HG03575 (cell line): ENCODE results near the gene HNRNPDL.
"Not testable (repeated sequence)": the region's sequence is repeated elsewhere in the genome, so short reads cannot be mapped to it uniquely, and the experiment has no call there.

Experiments used
- ATAC-seq: cut with Tn5 transposase; IDR thresholded peaks from one replicate; pipeline ENCODE4 v1.9.1; 2021; ENCODE audit not compliant: unreplicated experiment, insufficient number of reproducible peaks, low FRiP score; ENCODE audit errors: extremely low read depth

The HNRNPDL gene

GRCh38 chr4:82401600-82401999 is 28.7 kb downstream of the HNRNPDL start:
- no peak for ATAC-seq

DNA sequence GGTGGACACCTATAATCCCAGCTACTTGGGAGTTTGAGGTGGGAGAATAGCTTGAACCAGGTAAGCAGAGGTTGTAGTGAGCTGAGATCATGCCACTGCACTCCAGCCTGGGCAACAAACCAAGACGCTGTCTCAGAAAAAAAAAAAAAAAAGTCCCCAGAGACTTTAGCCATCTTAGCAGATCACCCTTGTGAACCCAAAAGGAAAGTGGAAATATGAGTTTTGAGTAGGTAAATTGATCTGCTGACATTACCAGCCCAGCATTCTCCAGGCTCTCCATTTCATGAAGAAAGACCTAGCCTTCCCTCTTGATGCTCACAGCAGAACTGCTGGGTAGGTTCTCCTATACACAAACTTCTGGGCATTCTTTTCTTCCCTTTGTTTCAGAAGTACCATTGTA is 32.0 kb downstream of the HNRNPDL start:
- no peak for ATAC-seq

DNA sequence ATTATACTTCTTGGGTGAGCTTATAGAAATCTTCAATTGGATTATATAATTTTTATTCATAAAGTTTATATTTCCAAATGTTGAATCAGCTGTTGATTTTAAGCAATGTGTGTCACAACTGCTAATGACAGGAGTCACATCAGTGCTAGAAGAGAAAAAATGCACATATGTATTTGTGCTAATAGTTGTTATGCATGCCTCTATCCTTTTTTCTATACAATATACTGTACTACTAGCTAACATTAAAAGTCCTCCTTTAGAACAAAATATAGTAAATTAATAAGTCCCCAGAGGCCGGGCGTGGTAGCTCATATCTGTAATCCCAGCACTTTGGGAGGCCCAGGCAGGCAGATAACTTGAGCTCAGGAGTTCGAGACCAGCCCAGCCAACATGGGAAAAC is 32.7 kb downstream of the HNRNPDL start:
- ATAC-seq: no peak

- no peak for ATAC-seq
These were observed 35.4 kb downstream of the HNRNPDL start for GRCh38 chr4:82394896-82395295.

GRCh38 chr4:82390061-82390460 is 40.2 kb downstream of the HNRNPDL start:
- ATAC-seq: not testable (repeated sequence)

GRCh38 chr4:82388405-82388804 is 41.9 kb downstream of the HNRNPDL start:
- ATAC-seq: no peak

DNA sequence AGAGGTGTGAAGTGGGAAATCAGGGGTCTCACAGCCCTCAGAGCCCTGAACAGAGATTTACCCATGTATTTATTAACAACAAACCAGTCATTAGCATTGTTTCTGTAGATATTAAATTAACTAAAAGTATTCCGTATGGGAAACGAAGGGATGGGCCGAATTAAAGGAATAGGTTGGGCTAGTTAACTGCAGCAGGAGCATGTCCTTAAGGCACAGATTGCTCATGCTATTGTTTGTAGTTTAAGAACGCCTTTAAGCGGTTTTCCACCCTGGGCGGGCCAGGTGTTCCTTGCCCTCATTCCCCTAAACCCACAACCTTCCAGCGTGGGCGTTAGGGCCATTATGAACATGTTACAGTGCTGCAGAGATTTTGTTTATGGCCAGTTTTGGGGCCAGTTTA is 44.0 kb downstream of the HNRNPDL start:
- ATAC-seq: not testable (repeated sequence)

DNA sequence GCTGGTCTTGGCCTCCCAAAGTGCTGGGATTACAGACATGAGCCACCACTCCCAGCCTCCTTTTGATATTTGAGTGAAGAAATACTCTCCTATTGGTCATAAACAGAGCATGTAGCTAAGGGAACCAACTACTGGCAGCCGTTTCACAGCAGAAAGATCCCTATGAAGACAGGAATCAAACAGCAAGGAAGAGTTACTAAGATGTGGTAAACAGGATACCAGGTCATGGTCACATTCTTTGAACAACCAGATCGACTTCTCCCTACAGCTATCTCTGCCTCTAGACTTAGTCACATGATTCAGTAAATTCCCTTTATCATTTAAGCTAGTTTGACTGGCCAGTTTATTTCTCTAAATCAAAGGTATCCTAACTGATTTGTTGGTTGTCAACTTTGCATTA is 47.5 kb downstream of the HNRNPDL start:
- ATAC-seq: no peak

DNA sequence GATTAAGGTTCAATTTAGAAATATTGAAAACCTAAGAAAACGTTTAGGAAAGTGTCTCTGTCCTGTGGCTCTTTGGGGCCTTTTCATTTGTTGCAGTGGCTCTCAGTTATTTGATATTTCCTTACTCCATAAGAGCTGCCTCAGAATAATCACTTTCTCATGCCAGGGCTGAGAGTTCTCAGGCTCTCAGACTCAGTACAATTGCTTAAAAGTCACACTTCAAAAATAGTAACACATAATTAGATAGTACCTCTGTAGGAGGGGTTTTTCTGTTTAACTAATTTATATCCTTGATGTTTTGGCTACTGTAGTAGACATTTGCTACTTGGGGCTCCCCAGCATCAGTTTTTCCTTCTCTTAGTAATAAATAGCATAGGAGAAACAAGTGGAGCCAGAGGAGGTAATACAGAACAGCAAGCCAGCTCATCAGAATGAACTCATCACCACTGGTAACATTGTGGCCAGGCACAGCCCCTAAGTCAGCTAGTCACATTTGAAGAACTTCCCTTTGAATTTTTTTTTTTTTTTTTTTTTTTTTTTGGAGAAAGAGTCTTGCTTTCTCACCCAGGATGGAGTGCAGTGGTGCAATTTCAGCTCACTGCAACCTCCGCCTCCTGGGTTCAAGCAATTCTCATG is 48.5 kb downstream of the HNRNPDL start:
- ATAC-seq: no peak

DNA sequence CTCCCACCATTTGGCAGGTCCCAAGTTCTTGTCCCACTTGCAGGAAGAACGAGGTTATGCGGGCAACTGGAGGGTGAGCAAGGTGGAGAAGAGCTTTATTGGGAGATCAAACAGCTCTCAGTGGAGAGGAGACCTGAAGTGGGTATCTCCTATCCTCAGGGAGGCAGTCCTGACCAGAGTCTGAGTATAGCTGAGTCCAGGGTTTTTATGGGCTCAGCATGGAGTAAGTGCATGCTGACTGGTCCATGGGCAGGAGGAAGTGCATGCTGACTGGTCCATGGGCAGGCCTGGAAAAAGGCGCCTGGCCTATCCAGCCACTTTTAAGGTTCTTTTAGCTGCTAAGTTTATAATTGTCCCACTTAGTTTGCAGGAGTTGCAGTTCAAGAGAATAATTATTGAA is 49.0 kb downstream of the HNRNPDL start:
- no peak for ATAC-seq

GRCh38 chr4:82380831-82381230 is 49.4 kb downstream of the HNRNPDL start:
- no peak for ATAC-seq

DNA sequence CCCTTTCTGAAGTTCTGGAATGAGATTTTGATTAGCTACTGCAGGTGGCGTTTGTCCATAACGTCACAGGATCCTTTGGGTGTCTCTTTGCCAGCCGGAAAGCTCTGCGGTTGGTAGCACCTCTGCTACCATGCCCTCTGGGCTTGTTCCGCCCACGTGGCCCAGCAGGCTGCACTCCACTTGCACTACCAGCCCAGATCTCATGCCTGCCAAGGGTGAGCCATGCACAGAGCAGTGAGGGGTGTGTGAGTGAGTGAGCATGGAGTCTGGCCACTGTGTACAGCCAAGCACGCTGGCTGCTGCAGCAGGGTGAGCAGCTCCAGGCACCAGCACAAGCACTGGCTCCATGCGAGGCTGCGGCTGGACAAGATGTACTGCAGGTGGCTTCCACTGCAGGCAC is 49.9 kb downstream of the HNRNPDL start:
- ATAC-seq: no peak

- ATAC-seq: no peak
These were observed 54.2 kb downstream of the HNRNPDL start for GRCh38 chr4:82376109-82376508.

DNA sequence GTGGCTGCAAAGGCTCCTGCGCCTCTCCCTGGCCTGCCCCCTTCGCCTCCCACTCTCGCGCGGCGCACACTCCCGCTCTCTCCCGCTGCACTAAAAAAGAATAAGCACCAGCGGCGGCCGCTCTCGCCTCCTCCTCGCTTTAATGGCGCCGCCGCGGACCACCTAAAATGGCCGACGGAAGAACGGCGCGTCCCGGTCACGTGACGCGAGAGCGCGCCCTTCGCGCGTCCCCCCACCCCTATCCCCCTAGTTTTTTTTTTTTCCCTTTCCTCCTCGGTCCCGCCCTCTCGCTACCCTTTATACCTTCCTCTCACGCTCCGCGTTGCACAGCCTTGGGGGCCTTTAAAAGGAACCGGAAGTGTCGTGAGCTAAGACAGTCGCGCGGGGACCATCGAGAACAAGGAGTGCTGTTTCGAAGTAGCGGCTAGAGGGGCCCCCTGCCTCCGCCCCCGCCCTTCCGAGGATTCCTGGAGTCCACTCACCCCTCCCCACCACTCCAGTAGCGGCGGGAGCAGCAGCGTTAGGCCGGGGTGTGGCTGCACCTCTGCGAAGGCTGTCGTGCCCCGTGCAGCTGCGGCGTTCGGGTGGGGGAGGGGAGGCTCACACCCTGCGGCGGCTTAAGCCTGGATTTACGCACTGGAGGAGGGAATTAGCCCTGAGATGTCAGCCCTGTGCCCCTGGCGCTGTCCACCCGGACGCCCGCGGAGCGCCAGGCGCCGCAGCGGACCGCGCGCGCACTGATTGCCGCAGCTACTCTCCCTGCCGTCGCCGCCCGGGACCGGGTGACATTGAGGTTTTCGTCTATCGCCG is 56.2 kb downstream of the HNRNPDL start, which contains the start of gene HNRNPD:
Gene HNRNPD, minus strand, starts transcription at position 176 of the 810 bp plus-strand sequence. CDS start 313 bp downstream, outside the sequence.
- ATAC-seq: peak; percentile 85

DNA sequence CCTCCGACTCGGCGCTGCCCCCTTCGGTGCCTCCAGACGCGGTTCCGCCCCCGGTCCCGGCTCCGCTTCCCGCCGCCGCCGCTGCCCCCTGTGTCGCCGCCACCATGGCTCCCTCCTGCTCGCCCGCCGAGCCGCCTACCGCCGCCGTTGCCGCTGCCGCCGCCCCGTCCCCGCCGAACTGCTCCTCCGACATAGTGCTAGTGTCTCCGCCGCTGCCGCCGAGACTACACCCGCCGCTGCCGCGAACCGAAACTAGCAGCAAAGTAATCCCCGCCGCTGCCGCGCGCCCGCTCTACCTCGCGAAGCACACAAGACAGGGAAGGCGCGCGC is 56.8 kb downstream of the HNRNPDL start:
- peak; percentile 1 for ATAC-seq
